Peyer's patch (tissue), 4 donors: ENCODE results near the gene KRTAP9-3.

Source experiments
- CTCF ChIP-seq, 6 experiments: fragments of 450-650 bp in 4 of 6; fragments of 200-600 bp in 2 of 6; sonication (generic) in 1 of 6; IDR thresholded peaks; one replicate each; pipeline ENCODE4 v1.5.1; 2017 to 2019; ENCODE audit warnings: antibody characterized with exemption in 6 of 6, mild to moderate bottlenecking in 3 of 6, moderate library complexity in 1 of 6
- POLR2A ChIP-seq, 2 donors: fragments of 450-650 bp; IDR thresholded peaks; one replicate each; pipeline ENCODE4 v1.5.1; 2017; ENCODE audit warnings: antibody characterized with exemption in 2 of 2, mild to moderate bottlenecking in 2 of 2, moderate library complexity in 2 of 2

- TF ChIP-seq POLR2A (IDR thresholded peaks at IDR 0.05) (no peak), CTCF (IDR thresholded peaks at IDR 0.05) (no peak)
Observed at GRCh38 chr17:41185001-41185400, 47.2 kb upstream of the KRTAP9-3 start.
